D341Med (cell line): ENCODE data around the gene SLC4A1AP.
A peak's percentile ranks its signal among the peaks of the same experiment; 100 is the strongest.

Experiments
- DNase-seq: peaks from one replicate; pipeline ENCODE4 v3.0.0; 2012; ENCODE audit warnings: low spot score

The SLC4A1AP gene

DNA sequence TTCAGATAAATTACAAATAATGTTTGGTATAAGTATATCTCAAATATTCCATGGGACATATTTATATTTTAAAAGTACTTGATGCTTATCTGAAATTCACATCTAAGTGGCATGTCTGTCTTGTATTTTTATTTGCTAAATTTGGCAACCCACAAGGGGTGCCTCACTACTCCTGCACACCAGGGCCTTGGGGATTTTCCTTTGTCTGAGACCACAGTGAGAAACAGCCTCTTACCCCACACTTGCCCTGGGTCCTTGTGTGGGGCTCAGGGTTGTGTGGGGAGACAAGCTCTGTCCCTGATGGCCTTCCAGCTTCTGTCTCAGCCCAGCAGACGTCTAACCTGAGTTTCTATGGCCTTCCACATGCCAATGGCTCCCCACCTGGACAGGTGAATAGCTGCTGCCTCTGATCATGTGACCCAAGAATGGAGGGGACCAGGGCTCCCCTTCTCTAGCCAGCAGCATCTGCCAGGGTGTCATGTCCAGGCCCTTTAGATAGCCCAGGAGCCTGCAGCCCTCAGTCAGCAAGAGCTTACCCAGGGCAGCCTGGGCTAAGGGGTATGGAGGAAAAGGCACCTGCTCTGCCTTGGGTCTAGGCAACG lies 58.3 kb downstream of the SLC4A1AP start:
- no peak for DNase-seq

- DNase-seq, result peak; percentile 74
Observed at GRCh38 chr2:27723372-27724144, 59.9 kb downstream of the SLC4A1AP start.

DNA sequence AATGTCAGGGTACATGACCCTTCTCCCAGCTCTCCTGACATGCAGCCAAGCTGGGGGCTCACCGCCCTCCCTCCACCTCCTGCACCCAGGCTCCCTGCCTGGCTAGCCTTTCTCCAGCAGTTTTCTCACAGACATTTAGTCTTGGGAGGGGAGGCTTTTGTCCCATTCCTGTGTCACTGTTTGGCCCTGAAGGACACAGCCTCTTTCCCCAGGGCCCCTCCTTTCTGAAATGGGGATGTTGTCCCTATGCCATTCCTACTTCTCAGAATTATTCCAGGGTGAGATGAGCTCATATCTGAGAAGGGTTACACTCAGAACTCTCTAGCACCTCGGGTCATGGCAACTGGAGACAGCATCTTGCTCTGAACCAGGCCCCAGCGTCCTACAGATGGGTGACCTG lies 60.5 kb downstream of the SLC4A1AP start:
- no peak for DNase-seq

- DNase-seq, result no peak
Observed at GRCh38 chr2:27724905-27725701, 61.4 kb downstream of the SLC4A1AP start.

DNA sequence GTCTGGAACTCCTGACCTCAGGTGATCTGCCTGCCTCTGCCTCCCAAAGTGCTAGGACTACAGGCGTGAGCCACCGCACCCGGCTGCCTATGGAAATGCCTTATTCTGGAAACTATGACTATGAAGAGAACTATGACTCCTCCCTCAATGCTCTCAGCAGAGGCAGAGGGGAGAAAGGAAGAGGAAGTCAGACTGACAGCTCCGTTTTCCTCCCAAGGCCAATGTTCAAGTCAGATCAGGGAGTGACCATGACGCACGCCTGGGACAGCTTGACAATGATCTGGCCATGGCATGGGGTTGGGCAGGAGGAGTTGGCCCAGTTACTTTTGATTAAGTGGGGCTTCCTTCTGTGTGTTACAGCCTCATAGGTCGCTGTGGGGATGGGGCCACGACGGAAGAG lies 63.6 kb downstream of the SLC4A1AP start:
- DNase-seq, result no peak

- DNase-seq, result no peak
Observed at GRCh38 chr2:27728081-27728858, 64.6 kb downstream of the SLC4A1AP start.

- no peak for DNase-seq
Observed at GRCh38 chr2:27729198-27729597, 65.5 kb downstream of the SLC4A1AP start.

GRCh38 chr2:27729614-27730013 lies 65.9 kb downstream of the SLC4A1AP start:
- no peak for DNase-seq

DNA sequence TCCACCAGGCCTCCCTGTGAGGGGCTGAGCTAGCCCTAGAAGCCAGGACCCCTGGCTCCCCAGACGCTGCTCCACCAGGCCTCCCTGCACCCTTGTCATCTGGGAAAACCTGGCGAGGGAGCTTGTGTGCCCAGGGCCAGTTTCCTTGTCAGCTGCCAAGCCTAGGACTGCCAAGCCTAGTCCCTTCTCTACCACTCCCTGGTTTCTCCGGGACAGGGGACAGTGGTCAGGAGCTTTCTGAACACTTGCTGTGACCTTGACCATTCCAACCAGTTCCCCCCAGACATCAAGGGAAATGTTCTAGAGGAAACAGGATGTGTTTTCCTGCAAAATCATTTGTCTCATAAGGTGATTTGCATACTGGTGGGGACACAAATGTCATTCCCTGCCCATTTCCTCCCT lies 66.6 kb downstream of the SLC4A1AP start:
- DNase-seq, result no peak

GRCh38 chr2:27730980-27731691 lies 67.4 kb downstream of the SLC4A1AP start:
- DNase-seq, result no peak

DNA sequence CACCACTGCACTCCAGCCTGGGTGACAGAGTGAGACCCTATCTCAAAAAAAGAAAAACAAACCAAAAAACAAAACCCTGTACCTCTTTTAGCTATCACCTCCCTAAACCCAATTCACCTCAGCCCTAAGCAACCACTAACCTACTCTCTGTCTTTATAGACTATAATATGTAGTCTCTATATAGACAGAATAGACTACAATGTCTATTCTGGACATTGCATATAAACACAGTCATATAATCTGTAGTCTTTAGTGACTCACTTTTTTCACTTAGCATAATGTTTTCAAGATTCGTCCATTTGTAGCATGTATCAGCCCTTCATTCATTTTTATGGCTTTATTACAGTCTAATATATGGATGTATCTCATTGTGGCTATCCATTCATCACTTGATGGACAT lies 70.6 kb downstream of the SLC4A1AP start:
- DNase-seq, result no peak

DNA sequence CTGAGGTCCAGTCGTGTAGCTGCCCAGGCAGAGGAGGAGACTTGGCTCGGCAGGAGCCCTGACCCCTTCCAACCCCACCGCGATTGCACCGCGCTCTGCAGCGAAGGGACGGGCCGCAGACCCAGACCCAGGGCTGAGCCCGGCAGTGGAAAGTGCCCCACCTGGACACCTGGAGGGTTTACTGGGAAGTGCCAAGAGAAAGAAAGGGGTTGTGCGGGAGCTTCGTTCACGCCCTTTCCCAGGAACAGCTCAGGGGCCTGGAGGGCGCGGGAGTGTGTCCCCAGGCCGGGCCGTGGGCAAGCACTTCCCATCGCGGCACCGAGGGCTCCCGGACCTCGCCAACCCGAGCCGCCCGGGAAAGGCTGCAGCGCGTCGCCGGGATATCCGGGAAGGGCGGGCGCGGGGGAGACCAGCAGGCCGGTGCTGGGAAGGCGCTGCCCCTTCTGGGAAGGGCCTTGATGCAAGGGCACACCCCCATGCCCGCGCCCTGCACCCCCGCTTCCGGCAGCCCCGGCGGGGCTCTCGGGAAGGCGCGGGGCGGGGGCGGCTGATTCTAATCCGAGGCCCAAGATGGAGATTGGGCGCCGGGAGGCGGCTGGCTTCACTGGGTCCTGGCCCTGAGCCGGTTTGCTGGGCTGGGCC lies 71.7 kb downstream of the SLC4A1AP start:
- no peak for DNase-seq

GRCh38 chr2:27736031-27736889 lies 72.6 kb downstream of the SLC4A1AP start:
- DNase-seq, result no peak

DNA sequence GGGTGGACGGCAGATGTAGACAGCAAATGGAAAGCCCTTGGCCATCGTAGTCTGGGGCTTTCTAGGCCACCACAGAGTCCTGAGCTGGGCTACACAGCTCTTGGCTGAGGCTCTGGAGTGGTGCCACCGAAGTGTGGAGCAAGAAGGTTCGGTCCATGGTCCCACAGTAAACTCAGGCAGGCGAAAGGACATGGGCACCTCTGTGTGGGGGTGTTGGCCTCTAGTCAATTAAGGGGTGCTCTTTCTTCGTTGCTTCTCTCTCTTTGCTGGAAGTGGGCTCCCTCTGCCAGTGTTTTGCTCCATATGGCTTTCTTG lies 73.2 kb downstream of the SLC4A1AP start:
- DNase-seq, result no peak

- DNase-seq, result no peak
Observed at GRCh38 chr2:27737676-27738348, 74.1 kb downstream of the SLC4A1AP start.

DNA sequence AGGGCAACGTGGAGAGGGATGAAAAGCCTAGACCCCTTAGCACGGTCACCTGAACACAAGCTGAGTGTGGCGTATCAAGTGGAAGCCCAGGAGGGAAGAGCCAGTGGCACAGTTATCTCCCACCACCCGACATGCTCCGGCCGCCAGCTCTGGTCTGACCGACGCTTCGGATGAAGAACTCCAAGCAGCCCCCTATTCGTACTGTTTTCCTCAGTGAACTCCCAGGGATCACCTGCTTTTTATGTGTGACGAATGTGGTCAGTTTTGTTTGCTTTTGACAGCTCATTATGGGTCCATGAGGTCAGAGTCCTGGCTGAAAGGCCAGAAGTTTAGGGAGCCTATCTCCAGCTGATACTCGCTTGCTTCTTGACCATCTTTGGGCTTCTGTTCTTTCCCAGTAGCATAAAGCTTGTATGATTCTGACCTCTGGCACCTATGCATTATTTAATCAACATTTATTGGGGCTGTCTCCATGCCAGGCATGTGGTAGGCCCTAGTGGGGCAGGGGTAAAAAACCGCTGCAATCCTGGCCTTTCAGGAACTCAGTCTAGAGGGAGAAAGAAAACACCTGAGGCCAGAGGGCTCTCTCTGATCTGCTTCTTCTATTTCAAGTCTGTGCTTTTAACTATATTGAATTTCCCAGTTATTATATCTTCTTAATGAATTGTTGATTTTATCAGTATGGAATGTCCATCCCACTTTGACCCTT lies 74.8 kb downstream of the SLC4A1AP start:
- no peak for DNase-seq

GRCh38 chr2:27739058-27739373 lies 75.3 kb downstream of the SLC4A1AP start:
- DNase-seq, result no peak

DNA sequence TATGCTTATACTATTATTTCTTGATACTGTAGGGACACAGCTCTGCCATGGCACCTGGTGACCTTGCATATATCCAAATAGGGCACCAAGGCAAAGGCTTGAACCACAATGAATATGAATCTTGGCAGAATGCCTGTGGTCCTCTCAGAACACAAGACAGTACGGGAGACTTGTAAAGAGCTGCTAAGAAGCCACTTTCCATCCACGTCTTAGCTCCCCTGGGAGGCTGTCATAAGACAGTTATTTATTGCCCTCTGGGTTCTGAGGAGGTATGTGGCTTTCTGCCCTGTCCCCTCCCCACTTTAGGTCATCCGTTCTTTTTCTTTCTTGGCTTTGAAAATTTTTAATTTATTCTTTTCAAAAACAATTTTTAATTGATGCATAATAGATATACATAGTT lies 78.0 kb downstream of the SLC4A1AP start:
- DNase-seq, result no peak

DNA sequence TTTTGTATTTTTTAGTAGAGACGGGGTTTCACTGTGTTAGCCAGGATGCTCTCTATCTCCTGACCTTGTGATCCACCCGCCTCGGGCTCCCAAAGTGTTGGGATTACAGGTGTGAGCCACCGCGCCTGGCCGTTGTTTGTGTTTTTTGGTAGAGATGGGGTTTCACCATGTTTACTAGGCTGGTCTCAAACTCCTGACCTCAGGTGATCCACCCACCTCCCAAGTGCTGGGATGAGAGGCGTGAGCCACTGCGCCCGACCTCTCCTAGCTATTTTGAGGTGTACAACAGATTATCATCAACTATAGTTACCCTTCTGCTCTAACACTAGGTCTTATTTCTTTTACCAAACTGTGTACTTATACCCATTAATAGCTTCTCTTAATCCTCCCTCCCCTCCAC lies 78.9 kb downstream of the SLC4A1AP start:
- no peak for DNase-seq
